HepG2 (cell line): ENCODE measurements around the gene GPBAR1. TPM values are rescaled to one million over a fixed set of nuclear protein-coding genes. Genes with fewer than 3 reads are reported as not detected.

Source experiments
- CREB1 ChIP-seq, 2 experiments: fragments of 450-650 bp in 1 of 2; IDR thresholded peaks; 2 replicates each; pipeline ENCODE4 v1.6.1; 2016 to 2017; ENCODE audit warnings: control low read depth in 1 of 2, mild to moderate bottlenecking in 1 of 2, missing compliant biosample characterization in 1 of 2, missing genetic modification characterization in 1 of 2
- HMGA1 ChIP-seq: sonication (generic); formaldehyde crosslinking; conservative IDR thresholded peaks from 2 replicates; pipeline ENCODE4 v1.4.0; 2020; ENCODE audit warnings: missing genetic modification reagents
- KLF12 ChIP-seq: sonication (generic); formaldehyde crosslinking; IDR thresholded peaks from 2 replicates; pipeline ENCODE4 v1.4.0; 2020; ENCODE audit warnings: missing genetic modification reagents, borderline replicate concordance
- KLF16 ChIP-seq, 2 experiments: sonication (generic) in 1 of 2; formaldehyde crosslinking in 1 of 2; IDR thresholded peaks; 2 replicates each; pipeline versions ENCODE4 v1.6.1 to v1.8.0; 2016 to 2023; ENCODE audit warnings: missing genetic modification reagents in 2 of 2, missing compliant biosample characterization in 1 of 2
- MATR3 ChIP-seq: sonication (generic); formaldehyde crosslinking; IDR thresholded peaks from 2 replicates; pipeline ENCODE4 v1.4.0; 2020; ENCODE audit warnings: missing genetic modification reagents
- NFKB2 ChIP-seq: sonication (generic); formaldehyde crosslinking; IDR thresholded peaks from 2 replicates; pipeline ENCODE4 v1.4.0; 2020; ENCODE audit warnings: missing genetic modification reagents, borderline replicate concordance
- PAF1 ChIP-seq: IDR thresholded peaks from 2 replicates; pipeline ENCODE4 v1.6.1; 2016; ENCODE audit warnings: missing genetic modification reagents, missing compliant biosample characterization
- SP1 ChIP-seq, 2 experiments: fragments of 450-650 bp in 1 of 2; sonication (generic) in 1 of 2; formaldehyde crosslinking in 1 of 2; IDR thresholded peaks; 2 replicates each; pipeline versions ENCODE4 v1.4.0 to v1.6.1; 2016 to 2020; ENCODE audit warnings: missing genetic modification reagents in 1 of 2
- WIZ ChIP-seq: sonication (generic); formaldehyde crosslinking; IDR thresholded peaks from 2 replicates; pipeline ENCODE4 v1.5.1; 2020; ENCODE audit warnings: mild to moderate bottlenecking, missing genetic modification reagents
- ZBTB21 ChIP-seq: sonication (generic); formaldehyde crosslinking; IDR thresholded peaks from 2 replicates; pipeline ENCODE4 v1.4.0; 2020; ENCODE audit warnings: missing genetic modification reagents
- ZFP37 ChIP-seq: sonication (generic); formaldehyde crosslinking; IDR thresholded peaks from 2 replicates; pipeline ENCODE4 v1.4.0; 2020; ENCODE audit warnings: missing genetic modification reagents, borderline replicate concordance
- ZNF431 ChIP-seq: sonication (generic); formaldehyde crosslinking; IDR thresholded peaks from 2 replicates; pipeline ENCODE4 v1.9.0; 2022; ENCODE audit warnings: missing genetic modification reagents, low read depth, mild to moderate bottlenecking, borderline replicate concordance
- ZNF678 ChIP-seq: sonication (generic); formaldehyde crosslinking; IDR thresholded peaks from 2 replicates; pipeline ENCODE4 v1.4.0; 2020; ENCODE audit warnings: mild to moderate bottlenecking, missing genetic modification reagents
- ZSCAN30 ChIP-seq: sonication (generic); formaldehyde crosslinking; IDR thresholded peaks from 2 replicates; pipeline ENCODE4 v1.5.0; 2020; ENCODE audit warnings: mild to moderate bottlenecking, missing genetic modification reagents
- polyA plus RNA-seq, 8 experiments: library from polyadenylated mRNA; depleted of rRNA in 3 of 8; stranded (reverse) in 7 of 8; unstranded in 1 of 8; fragments of >200 nt; fragmentation: Illumina TruSeq in 4 of 8; extraction: Trizol in 4 of 8; gene quantifications; 2 replicates each; pipeline versions ENCODE4 v1.2.1 to v1.2.3, GENCODE V29; 2011 to 2016; ENCODE audit warnings: low read depth in 4 of 8, missing spikeins in 1 of 8, mixed read lengths in 1 of 8; ENCODE audit not compliant: insufficient read depth in 1 of 8
- total RNA-seq, 5 experiments: library from RNA; depleted of rRNA; stranded (reverse); fragments of >200 nt; fragmentation: Illumina TruSeq; extraction: Trizol; gene quantifications; 2 replicates each; pipeline ENCODE4 v1.2.3, GENCODE V29; 2016; ENCODE audit warnings: low read depth in 1 of 5
- TF ChIP-seq, protein P1 (sequence below): sonication (generic); formaldehyde crosslinking; IDR thresholded peaks from 2 replicates; pipeline ENCODE4 v1.4.0; 2020; ENCODE audit warnings: missing genetic modification reagents, borderline replicate concordance
- TF ChIP-seq, protein P2 (sequence below): sonication (generic); formaldehyde crosslinking; conservative IDR thresholded peaks from 2 replicates; pipeline ENCODE4 v1.8.0; 2022; ENCODE audit warnings: mild to moderate bottlenecking, moderate library complexity, missing genetic modification reagents
- TF ChIP-seq, protein P3 (sequence below): sonication (generic); formaldehyde crosslinking; IDR thresholded peaks from 2 replicates; pipeline ENCODE4 v1.5.1; 2020; ENCODE audit warnings: missing genetic modification reagents, mild to moderate bottlenecking, borderline replicate concordance
- TF ChIP-seq, protein P4 (sequence below): sonication (generic); formaldehyde crosslinking; IDR thresholded peaks from 2 replicates; pipeline ENCODE4 v1.8.0; 2022; ENCODE audit warnings: mild to moderate bottlenecking, missing genetic modification reagents, borderline replicate concordance

The GPBAR1 gene
- total and polyA plus RNA-seq, 2 of the 13 experiments (the other 11 are each of a cell fraction or from before 2014, with no cell fraction given): 0.05 to 0.09 TPM

DNA sequence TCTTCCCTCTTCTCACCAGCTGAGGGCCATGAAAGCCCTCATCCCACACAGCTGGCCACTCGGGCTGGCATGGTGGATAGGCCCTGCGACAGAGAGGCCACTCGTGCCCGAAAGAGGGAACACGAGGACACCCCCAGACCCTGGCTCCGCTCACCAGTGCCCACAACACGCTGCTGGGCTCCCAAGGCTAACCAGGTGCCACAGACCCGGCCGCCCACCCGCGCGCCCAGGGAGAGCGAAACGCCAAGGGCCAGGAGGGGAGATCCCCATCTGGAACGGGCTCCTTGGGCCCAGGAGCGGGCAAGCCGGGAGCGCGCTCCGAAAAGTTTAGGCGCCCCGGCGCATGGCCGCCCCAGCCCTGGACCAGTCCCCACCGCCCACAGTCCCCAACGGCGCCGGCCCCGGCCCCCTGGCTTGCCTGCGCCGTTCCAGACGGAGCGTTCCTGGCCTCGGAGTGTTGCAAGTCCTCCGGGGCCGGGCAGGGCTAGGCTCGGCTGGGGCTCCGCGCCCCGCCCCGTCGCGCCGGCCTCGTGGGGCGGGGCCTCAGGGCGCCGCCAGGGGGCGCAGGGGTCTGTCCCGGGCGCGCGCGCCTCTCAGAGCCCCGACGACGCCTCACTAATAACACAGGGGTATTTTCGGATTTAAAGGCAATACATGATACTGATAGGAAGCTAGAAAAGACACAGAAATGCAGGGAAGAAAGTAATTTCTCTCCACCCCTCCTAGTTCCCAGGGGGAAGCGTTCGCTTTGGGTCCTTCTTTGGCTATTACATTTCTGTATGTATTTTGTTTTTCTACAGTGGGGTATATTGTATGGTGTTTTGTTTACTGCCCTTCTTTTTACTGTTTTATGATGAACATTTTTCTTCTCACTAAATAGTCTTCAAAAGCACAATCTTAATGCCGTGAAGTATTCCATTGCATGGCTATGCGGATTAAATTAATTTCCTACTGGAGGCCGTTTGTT is 31.5 kb downstream of the GPBAR1 start, which contains the start of gene TMBIM1 (continued):
- TF ChIP-seq, protein P1, sequence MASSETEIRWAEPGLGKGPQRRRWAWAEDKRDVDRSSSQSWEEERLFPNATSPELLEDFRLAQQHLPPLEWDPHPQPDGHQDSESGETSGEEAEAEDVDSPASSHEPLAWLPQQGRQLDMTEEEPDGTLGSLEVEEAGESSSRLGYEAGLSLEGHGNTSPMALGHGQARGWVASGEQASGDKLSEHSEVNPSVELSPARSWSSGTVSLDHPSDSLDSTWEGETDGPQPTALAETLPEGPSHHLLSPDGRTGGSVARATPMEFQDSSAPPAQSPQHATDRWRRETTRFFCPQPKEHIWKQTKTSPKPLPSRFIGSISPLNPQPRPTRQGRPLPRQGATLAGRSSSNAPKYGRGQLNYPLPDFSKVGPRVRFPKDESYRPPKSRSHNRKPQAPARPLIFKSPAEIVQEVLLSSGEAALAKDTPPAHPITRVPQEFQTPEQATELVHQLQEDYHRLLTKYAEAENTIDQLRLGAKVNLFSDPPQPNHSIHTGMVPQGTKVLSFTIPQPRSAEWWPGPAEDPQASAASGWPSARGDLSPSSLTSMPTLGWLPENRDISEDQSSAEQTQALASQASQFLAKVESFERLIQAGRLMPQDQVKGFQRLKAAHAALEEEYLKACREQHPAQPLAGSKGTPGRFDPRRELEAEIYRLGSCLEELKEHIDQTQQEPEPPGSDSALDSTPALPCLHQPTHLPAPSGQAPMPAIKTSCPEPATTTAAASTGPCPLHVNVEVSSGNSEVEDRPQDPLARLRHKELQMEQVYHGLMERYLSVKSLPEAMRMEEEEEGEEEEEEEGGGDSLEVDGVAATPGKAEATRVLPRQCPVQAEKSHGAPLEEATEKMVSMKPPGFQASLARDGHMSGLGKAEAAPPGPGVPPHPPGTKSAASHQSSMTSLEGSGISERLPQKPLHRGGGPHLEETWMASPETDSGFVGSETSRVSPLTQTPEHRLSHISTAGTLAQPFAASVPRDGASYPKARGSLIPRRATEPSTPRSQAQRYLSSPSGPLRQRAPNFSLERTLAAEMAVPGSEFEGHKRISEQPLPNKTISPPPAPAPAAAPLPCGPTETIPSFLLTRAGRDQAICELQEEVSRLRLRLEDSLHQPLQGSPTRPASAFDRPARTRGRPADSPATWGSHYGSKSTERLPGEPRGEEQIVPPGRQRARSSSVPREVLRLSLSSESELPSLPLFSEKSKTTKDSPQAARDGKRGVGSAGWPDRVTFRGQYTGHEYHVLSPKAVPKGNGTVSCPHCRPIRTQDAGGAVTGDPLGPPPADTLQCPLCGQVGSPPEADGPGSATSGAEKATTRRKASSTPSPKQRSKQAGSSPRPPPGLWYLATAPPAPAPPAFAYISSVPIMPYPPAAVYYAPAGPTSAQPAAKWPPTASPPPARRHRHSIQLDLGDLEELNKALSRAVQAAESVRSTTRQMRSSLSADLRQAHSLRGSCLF (CRISPR knock-in tag): no peak
- TF ChIP-seq KLF12 (CRISPR knock-in tag): peak; percentile 98
- TF ChIP-seq HMGA1 (CRISPR knock-in tag): no peak
- TF ChIP-seq, protein P2, sequence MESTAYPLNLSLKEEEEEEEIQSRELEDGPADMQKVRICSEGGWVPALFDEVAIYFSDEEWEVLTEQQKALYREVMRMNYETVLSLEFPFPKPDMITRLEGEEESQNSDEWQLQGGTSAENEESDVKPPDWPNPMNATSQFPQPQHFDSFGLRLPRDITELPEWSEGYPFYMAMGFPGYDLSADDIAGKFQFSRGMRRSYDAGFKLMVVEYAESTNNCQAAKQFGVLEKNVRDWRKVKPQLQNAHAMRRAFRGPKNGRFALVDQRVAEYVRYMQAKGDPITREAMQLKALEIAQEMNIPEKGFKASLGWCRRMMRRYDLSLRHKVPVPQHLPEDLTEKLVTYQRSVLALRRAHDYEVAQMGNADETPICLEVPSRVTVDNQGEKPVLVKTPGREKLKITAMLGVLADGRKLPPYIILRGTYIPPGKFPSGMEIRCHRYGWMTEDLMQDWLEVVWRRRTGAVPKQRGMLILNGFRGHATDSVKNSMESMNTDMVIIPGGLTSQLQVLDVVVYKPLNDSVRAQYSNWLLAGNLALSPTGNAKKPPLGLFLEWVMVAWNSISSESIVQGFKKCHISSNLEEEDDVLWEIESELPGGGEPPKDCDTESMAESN (CRISPR knock-in tag): peak; percentile 98
- no peak for TF ChIP-seq PAF1 (CRISPR knock-in tag)
- TF ChIP-seq NFKB2: peak; percentile 45; the same call in 1 of the 2 replicates
- TF ChIP-seq MATR3 (CRISPR knock-in tag): no peak
- no peak for TF ChIP-seq ZFP37 (CRISPR knock-in tag)
- no peak for TF ChIP-seq ZNF431 (CRISPR knock-in tag)
- peak; percentile 90; the same call in 1 of the 2 replicates for TF ChIP-seq ZNF678
- no peak for TF ChIP-seq SP1 (IDR thresholded peaks at IDR 0.05)
- TF ChIP-seq SP1 (CRISPR knock-in tag; IDR thresholded peaks at IDR 0.05): peak; percentile 78
- TF ChIP-seq ZBTB21 (CRISPR knock-in tag): no peak
- TF ChIP-seq, protein P3, sequence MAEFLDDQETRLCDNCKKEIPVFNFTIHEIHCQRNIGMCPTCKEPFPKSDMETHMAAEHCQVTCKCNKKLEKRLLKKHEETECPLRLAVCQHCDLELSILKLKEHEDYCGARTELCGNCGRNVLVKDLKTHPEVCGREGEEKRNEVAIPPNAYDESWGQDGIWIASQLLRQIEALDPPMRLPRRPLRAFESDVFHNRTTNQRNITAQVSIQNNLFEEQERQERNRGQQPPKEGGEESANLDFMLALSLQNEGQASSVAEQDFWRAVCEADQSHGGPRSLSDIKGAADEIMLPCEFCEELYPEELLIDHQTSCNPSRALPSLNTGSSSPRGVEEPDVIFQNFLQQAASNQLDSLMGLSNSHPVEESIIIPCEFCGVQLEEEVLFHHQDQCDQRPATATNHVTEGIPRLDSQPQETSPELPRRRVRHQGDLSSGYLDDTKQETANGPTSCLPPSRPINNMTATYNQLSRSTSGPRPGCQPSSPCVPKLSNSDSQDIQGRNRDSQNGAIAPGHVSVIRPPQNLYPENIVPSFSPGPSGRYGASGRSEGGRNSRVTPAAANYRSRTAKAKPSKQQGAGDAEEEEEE (CRISPR knock-in tag): no peak
- TF ChIP-seq ZSCAN30 (CRISPR knock-in tag): no peak
- no peak; the same call in 1 of the 2 replicates for TF ChIP-seq CREB1 (IDR thresholded peaks at IDR 0.05)
- no peak for TF ChIP-seq CREB1 (CRISPR knock-in tag; IDR thresholded peaks at IDR 0.05)
- TF ChIP-seq, protein P4, sequence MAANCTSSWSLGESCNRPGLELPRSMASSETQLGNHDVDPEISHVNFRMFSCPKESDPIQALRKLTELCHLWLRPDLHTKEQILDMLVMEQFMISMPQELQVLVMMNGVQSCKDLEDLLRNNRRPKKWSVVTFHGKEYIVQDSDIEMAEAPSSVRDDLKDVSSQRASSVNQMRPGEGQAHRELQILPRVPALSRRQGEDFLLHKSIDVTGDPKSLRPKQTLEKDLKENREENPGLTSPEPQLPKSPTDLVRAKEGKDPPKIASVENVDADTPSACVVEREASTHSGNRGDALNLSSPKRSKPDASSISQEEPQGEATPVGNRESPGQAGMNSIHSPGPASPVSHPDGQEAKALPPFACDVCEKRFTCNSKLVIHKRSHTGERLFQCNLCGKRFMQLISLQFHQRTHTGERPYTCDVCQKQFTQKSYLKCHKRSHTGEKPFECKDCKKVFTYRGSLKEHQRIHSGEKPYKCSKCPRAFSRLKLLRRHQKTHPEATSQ (CRISPR knock-in tag): no peak
- TF ChIP-seq KLF16 (CRISPR knock-in tag; IDR thresholded peaks at IDR 0.05): peak in 1 of 2 experiments; percentile 86; a peak in 2 of 4 replicates
- TF ChIP-seq WIZ (CRISPR knock-in tag): no peak
